Activated CD8-positive, alpha-beta memory T cell treated with anti-CD3 and anti-CD28 coated beads, Interleukin-2, amount 50 U/mL, for 24 hours (primary cell): ENCODE results near the gene OTUD4.
"Not testable (repeated sequence)": the region's sequence is repeated elsewhere in the genome, so short reads cannot be mapped to it uniquely, and the experiment has no call there.

Experiments
- DNase-seq: peaks from one replicate; pipeline ENCODE4 v3.0.0-alpha.2; 2020; ENCODE audit errors: extremely low read depth

The OTUD4 gene, protein sequence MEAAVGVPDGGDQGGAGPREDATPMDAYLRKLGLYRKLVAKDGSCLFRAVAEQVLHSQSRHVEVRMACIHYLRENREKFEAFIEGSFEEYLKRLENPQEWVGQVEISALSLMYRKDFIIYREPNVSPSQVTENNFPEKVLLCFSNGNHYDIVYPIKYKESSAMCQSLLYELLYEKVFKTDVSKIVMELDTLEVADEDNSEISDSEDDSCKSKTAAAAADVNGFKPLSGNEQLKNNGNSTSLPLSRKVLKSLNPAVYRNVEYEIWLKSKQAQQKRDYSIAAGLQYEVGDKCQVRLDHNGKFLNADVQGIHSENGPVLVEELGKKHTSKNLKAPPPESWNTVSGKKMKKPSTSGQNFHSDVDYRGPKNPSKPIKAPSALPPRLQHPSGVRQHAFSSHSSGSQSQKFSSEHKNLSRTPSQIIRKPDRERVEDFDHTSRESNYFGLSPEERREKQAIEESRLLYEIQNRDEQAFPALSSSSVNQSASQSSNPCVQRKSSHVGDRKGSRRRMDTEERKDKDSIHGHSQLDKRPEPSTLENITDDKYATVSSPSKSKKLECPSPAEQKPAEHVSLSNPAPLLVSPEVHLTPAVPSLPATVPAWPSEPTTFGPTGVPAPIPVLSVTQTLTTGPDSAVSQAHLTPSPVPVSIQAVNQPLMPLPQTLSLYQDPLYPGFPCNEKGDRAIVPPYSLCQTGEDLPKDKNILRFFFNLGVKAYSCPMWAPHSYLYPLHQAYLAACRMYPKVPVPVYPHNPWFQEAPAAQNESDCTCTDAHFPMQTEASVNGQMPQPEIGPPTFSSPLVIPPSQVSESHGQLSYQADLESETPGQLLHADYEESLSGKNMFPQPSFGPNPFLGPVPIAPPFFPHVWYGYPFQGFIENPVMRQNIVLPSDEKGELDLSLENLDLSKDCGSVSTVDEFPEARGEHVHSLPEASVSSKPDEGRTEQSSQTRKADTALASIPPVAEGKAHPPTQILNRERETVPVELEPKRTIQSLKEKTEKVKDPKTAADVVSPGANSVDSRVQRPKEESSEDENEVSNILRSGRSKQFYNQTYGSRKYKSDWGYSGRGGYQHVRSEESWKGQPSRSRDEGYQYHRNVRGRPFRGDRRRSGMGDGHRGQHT

DNA sequence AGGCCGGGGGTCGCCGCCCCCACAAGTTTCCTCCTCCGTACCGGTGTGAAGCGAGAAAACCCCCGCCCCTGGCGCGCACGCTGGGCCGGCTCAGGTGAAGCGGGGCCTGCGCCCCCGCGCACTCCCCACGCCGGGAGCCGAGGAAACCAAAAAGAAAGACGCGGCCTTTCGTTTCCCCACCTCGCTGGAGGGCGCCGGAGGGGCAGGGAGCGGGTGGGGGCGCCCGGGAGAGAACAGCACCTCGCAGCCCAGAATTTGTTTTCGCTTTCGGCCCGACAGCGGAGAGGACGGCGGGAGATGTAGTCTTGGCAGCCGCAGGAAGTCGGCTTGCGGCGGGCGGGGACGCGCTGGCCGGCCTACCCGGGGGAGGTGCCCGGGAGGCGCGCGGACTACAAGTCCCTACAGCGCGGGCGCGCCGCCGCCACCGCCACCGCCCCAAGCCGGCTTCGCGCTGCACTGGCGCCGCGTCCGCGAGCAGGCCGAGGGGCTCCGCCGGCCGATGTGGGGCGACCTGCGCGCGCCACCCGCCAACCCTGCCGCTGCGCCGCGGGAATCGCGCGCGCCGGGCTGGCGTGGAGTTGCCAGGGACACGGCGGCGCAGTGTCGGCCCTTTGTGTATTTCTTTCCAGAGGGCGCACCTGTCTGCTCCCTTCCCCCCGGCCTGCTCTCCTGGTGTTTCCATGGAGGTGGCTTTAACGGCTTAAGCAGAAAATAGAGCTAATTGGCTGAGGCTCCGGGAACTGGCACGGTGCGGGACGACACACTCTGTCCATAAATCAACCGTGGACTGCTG is at the start of gene OTUD4:
Gene OTUD4, minus strand, starts transcription at position 292 of the 793 bp plus-strand sequence. CDS start 616 bp downstream, outside the sequence.
- peak; percentile 80 for DNase-seq

DNA sequence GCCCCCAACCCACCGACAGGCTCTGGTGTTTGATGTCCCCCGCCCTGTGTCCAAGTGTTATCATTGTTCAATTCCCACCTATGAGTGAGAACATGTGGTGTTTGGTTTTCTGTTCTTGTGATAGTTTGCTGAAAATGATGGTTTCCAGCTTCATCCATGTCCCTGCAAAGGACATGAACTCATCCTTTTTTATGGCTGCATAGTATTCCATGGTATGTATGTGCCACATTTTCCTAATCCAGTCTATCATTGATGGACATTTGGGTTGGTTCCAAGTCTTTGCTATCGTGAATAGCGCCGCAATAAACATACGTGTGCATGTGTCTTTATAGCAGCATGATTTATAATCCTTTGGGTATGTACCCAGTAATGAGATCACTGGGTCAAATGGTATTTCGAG is 42.8 kb upstream of the OTUD4 start:
- not testable (repeated sequence) for DNase-seq

DNA sequence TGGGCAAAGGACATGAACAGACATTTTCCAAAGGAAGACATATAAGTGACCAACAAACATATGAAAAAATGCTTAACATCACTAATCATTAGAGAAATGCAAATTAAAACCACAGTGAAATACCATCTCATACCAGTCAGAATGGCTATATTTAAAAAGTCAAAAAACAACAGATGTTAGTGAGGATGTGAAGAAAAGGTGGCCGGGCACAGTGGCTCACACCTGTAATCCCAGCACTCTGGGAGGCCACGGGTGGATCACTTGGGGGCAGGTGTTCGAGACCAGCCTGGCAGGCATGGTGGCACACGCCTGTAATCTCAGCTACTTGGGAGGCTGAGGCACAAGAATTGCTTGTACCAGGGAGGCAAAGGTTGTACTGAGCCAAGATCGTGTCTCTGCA is 41.1 kb upstream of the OTUD4 start:
- not testable (repeated sequence) for DNase-seq

DNA sequence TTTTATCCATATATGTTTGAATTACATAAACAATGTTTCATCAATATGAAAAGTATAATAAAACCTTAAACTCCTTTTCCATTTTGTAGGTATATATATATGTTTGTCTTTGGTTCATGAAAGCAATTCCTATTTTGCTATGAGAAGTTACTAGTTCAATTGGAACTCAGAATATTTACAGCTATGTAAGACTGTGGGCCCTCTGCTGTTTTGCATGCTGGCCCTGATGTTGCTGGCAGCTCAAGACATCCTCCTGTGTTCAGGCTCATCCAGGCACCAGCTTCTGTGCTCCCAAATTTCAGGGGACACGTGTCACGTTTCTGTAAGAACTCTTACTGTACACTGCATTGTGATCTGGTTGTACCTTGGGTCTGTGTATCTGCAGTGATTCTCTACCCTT is 38.7 kb upstream of the OTUD4 start:
- DNase-seq, result no peak

DNA sequence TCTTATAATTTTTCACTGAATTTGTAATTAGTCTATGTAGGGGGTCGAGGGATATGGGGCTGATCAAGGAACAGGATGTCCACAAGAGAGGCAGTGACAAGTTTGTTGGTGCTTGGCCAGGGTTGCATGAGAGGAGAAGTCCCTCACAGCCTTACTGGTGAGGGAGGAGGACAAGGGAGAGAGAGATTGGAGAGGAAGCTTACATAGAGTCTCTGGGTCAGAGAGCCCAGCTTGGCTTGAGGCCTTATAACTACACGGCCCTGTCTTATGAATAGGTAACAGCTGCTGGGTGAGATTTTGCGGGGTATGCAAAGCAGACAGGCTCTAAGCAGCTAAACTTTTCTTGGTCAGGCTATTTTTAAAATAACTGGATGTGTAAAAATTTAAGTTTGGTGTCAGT is 37.9 kb upstream of the OTUD4 start:
- DNase-seq, result no peak

DNA sequence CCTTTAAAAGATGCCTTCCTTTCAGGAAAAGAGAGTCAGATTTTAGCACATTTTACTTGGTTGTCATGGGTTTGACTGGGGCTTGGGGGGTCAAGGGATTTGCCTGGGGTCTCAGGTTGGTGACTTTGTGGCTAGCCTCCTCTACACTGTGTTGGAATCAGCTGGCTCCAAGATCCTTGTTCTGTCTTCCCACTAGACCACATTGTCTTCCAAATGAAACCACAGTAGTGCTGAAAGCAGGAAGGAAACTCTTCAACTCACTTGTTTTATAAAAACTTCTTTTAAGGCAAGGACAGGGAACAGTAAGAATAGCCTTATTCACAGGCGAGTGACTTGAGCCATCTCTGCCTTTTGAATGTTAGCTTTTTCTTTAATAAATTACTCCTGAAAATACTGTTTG is 37.0 kb upstream of the OTUD4 start:
- no peak for DNase-seq

DNA sequence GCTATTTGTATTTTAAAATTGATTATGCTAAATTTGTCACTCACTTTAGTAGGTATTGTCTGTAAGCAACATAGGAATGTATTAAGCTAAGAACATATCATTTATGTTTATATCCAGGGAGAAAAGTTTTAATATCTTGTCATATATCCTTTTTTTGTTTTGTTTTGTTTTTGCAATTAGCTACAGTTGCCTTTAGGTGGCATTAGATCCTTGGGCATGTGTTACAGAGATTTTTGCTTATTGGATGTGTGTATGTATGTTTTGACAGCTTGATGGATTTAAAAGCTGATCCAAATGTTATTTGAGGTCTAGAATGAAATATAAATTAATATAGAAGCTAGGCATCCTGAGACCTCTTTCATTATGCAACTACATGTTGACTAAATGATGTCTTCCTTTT is 36.1 kb upstream of the OTUD4 start:
- DNase-seq, result no peak

DNA sequence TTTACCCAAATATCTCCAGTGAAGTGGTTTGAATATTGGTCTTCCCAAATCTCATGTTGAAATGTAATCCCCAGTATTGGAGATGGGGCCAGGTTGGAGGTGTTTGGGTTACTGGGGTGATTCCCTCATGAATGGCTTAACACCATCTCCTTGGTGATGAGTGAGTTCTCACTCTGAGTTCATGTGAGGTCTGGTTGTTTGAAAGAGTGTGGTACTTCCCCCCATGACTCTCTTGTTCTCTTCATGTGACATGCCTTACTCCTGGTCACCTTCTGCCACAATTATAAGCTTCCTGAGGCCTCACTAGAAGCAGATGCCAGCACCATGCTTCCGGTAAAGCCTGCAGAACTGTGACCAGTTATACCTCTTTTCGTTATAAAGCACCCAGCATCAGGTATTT is 32.9 kb upstream of the OTUD4 start:
- DNase-seq, result no peak

DNA sequence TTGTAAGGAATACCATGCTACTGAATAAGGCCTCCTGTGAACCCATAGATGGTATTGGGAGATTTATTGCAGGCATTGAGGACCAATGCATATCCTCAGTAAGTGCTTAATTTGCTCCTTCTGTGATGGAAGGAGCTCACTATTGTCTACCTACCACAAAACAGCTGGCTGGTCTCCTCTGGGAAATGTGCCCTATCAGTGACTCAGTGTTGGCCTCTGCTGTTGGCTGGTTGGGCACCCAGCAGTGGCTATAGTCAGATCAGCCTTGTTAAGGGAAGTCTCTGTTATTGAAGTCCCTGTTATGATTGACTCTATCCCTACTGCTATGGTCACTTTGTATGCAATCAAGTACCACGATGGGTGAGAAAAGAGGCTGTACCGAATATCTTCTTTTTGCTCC is 27.5 kb upstream of the OTUD4 start:
- no peak for DNase-seq

DNA sequence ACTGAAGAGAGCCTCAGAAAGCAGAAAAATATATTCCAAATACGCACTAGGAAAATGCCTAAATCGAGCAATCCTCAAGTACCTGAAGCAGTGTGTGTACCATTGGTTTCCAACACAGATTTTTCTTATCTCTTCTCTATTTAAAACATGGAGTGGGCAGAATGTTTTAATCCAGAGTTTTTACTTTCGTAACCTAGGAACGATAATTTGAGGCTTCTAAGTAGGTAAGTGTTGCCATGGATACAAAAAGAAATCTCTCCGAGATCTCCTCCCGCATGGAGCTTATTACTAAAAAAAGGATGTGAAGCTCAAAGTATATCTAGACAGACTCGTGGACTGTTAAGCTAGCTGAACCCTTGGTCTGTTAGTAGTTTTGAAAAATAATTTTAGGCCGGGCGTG is 23.0 kb upstream of the OTUD4 start:
- DNase-seq, result no peak

DNA sequence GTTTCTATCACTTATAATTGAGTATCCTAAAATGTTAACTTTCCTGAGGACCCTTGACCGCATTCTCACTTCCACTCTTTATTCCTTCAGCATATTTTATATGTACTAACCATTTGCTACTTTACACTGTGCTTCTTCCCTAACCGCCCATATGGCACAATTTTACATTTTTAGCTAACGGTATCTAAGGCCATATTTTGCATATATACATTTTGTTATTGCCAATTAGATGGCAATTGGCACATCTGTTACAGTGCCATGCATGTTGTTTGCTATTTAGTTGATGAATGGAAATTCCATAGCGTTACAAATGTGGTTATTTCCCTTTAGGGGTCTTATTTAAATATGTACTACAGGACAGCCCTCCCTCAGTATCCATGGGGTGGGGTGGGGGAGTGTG is 20.0 kb upstream of the OTUD4 start:
- no peak for DNase-seq

DNA sequence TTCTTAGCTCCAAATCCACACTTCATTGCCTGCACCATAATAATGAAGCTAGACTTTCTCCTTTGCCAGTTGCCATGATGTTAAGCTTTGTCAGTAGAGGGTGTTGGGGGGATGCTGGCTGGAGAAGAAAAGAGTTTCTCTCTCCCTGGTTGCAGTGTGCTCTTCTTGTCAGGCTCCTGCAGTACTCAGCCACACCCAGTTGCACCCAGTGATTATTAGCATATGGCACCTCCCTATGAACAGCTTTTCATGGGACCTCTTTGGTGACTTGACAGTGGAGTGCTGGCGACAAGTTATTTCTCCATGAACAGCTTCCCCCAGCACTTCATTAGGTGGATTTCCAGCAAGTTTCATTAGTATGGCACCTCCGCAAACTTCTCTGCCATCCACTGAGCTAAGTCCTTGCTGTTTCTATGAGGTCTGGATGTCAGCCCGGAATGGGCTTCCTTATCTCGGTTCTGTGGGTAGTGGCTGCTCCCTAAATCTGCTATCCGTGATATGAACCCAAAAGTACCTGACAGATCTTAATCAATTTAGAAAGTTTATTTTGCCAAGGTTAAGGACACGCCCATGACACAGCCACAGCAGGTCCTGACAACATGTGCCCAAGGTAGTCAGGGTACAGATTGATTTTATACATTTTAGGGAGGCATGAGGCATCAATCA is 18.8 kb upstream of the OTUD4 start:
- no peak for DNase-seq

DNA sequence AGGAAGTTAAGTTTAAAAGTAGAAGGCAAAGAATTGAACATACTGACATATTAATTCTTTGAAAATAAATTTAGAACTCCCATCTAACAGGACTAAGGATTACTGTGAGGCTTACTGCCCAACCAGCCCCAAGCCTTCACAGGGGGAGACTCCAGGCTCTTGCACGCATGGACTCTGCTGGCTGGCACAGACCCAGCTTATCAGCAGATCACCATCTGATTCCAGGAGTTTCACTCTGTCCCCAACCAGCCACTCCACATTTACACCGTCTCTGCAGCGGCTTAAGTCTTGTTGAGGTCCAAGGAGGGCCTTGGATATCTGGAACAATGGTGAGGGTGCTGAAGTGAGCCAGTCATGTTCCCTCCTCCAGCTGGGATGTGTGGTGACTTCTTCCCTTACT is 16.4 kb upstream of the OTUD4 start:
- DNase-seq, result no peak

DNA sequence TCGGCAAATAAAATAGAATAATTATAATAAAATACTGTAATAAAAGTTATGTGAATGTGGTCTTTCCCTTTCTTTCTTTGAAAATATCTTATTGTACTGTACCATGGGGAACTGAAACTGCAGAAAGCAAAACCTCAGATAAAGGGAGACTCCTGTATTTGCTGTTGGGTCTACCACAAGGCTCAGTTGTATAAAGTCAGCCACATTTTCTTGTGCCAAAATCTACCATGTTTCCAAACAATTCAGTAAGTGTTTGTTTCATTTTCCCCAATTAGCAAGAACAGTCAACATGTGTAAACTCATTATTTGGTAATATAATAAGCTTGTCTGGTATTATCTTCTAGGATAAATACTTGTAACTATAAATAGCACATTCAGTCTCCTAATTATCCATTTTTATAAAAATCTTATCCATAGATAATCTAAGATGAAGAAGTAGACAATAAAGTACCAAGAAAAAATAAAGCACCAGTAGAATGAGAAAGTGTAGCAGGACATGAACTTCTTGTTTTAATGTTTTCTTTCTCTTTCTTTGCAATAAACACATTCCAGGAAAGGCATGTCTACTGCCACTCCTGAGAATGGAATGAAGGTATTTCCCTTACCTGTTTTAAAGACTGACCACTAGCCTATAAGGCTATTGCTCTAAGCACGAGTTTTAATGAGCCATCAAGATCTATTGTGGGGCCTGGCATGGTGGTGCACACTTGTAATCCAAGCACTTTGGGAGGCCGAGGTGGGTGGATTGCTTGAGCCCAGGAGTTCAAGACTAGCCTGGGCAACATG is 15.0 kb upstream of the OTUD4 start:
- DNase-seq, result no peak

DNA sequence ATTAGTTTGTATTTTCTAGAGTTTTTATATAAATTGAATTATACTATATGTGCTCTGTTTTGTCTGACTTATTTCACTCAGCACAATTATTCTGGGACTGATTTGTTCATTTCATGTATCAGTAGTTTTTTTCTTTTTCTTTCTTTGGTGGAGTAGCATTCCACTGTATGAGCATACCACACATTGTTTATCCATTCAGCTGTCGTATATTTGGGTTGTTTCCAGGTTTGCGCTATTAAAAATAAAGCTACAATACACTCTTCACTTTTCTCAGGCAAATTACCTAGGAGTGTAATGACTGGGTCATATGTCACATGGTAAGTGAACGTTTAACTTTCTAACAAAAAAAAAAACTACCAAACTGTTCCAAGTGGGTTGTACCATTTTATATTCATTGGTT is 9.6 kb upstream of the OTUD4 start:
- DNase-seq, result no peak

DNA sequence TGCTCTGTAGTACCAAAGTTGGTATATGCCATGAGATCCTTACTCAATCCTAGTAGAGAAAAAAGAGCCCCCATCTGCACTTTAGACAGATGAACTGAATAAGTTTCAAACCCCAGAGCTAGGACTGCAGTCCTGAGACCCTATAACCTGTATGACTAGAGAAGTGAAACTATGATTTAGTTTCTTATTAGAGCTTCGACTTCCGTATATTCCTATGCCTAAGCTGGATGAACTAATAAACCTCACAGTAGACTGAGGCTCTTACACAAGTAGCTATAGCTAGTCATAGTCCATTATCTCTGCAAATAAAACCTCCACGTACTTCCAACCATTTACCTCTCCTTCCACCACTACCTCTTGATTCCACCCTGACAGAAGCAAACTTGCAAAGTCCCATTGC is 6.3 kb upstream of the OTUD4 start:
- no peak for DNase-seq

DNA sequence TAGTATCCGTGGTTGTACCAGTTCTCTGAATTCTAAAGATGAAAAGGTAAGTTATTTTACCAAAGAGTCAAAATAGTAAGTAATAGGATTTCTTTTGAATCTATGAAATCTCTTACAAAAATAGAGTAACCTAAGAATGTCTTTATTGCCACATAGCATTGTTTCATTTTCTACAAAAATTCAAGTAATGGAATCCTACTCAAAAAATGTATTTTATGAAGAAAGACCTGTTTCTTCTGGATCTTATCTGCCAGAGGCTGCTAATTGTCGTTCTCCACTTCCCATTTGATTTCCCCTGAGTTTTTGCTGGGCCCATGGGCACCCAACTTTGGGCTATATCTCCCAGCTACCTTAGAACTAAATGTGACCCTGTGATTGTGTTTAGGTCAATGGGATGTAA is 3.2 kb upstream of the OTUD4 start:
- DNase-seq, result no peak

DNA sequence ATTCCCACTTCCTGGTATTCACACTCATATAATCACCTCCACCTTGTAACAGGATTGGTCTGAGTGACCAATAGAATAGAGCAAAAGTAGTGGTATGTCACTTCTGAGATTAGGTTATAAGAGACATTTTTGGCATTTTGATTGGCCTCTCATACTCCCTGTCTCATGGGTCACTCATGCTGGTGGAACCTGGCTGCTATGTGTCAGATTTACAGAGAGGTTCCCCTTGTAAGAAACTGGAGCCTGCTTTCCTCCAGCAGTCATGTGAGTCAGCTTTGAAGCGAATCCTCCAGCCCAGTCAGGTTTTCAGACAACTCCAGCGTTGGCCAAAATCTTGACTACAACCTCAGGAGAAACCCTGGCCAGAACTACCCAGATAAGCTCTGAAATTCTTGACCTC is 2.6 kb upstream of the OTUD4 start:
- no peak for DNase-seq

DNA sequence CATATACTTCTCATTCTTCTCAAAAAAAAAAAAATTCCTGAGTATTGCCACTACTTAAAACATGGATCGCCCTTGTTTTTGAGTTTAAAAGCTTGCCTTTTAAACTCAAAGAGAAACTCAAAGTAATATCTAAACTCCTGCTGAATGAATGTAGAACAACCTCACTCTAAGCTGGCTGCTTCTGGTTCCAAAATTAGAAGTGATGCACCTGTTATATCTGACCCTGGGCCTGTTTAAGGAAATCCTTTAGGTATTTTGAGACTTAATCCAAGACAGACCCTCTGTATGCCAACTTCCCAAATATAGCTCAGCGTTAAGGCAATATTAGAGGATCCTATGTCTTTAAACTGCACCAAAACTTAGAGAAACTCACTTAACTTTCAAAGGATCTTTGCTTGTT is 1.8 kb upstream of the OTUD4 start:
- DNase-seq, result no peak

DNA sequence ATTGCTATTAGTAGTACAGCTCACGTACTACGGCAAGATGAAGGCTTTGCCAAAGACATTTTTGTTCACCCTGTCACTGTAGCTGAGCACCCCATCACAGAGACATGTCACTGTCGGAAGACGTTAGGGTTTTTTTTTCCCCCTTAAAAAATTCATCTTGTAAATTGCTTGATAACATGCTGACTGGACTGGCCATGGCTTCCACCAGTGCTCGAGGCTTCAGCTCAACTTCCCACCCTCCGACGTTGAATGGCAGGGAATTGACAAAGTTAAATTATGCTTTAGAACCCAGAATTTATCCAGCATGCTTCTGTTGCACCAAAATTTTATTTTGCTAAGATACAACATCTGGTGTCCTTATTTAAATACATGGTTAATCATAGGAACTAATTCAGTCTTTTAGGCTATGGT is 707 bp upstream of the OTUD4 start:
- no peak for DNase-seq
